Right ventricle myocardium superior (tissue), 1 donor: ENCODE data around the gene PREX1. TPM values are rescaled to one million over a fixed set of nuclear protein-coding genes. Genes with fewer than 3 reads are reported as not detected.
A peak's percentile ranks its signal among the peaks of the same experiment; 100 is the strongest.
"Not testable (repeated sequence)": the region's sequence is repeated elsewhere in the genome, so short reads cannot be mapped to it uniquely, and the experiment has no call there.

Experiments
- ATAC-seq: fragments of 200-7000 bp; cut with Tn5 transposase; one replicate; pipeline ENCODE4 v1.9.1; 2020; ENCODE audit warnings: mild to moderate bottlenecking; ENCODE audit not compliant: poor library complexity
- DNase-seq: peaks from one replicate; pipeline ENCODE4 v3.0.0-alpha.2; 2020
- intact Hi-C: fragments of 100-400 bp; cut with DNase I; formaldehyde crosslinking; loops from one replicate; pipeline ENCODE4 v1.11.2; 2022
- total RNA-seq: library from RNA; stranded (reverse); fragmentation: NEBNext Ultra II Directional; extraction: Animal tissue kit (Norgen Biotek cat#: 25700); gene quantifications from one replicate; pipeline ENCODE4 v1.2.1, GENCODE V29; 2021
- donor health status: DM: no; HTN: yes; CAD: no; lungs with severe emphysema.

The PREX1 gene
- total RNA-seq, 1 donor from 2014 or later, result 10.3 TPM

GRCh38 chr20:48605364-48606171 is 222.2 kb downstream of the PREX1 start:
- DNase-seq (no peak), ATAC-seq (no peak)
- intact Hi-C loops, result no loop called here

- intact Hi-C loops, result no loop called here
- no peak for DNase-seq
- ATAC-seq, result no peak
Measured at GRCh38 chr20:48604936-48605335, 222.9 kb downstream of the PREX1 start.

GRCh38 chr20:48604426-48604825 is 223.4 kb downstream of the PREX1 start:
- DNase-seq, result no peak
- ATAC-seq, result no peak
- intact Hi-C loops, result no loop called here

- intact Hi-C loops, result no loop called here
- no peak for DNase-seq
- no peak for ATAC-seq
Measured at GRCh38 chr20:48603819-48604405, 223.9 kb downstream of the PREX1 start.

GRCh38 chr20:48603116-48603818 is 224.5 kb downstream of the PREX1 start:
- DNase-seq, result no peak
- intact Hi-C loops, result no loop called here
- ATAC-seq, result no peak

GRCh38 chr20:48601798-48602197 is 226.0 kb downstream of the PREX1 start:
- DNase-seq (no peak), ATAC-seq (no peak)
- intact Hi-C loops, result no loop called here

GRCh38 chr20:48600470-48600945 is 227.3 kb downstream of the PREX1 start:
- ATAC-seq (no peak), DNase-seq (no peak)
- intact Hi-C loops, result no loop called here

GRCh38 chr20:48599748-48600469 is 227.9 kb downstream of the PREX1 start:
- no peak for ATAC-seq
- peak; percentile 8 for DNase-seq
- intact Hi-C loops, result no loop called here

GRCh38 chr20:48599106-48599747 is 228.6 kb downstream of the PREX1 start:
- DNase-seq, result peak; percentile 9
- ATAC-seq, result no peak
- intact Hi-C loops, result no loop called here

GRCh38 chr20:48598303-48598941 is 229.4 kb downstream of the PREX1 start:
- intact Hi-C loops, ATAC-seq: not testable (repeated sequence)
- DNase-seq, result peak; percentile 6

- DNase-seq, result no peak
- intact Hi-C loops, result no loop called here
- no peak for ATAC-seq
Measured at GRCh38 chr20:48597521-48598302, 230.1 kb downstream of the PREX1 start.

GRCh38 chr20:48596334-48596898 is 231.4 kb downstream of the PREX1 start:
- DNase-seq, result no peak
- intact Hi-C loops, result no loop called here
- no peak for ATAC-seq

- no peak for ATAC-seq
- intact Hi-C loops, result no loop called here
- no peak for DNase-seq
Measured at GRCh38 chr20:48595495-48596333, 232.1 kb downstream of the PREX1 start.

- ATAC-seq, result no peak
Measured at GRCh38 chr20:48594533-48594932, 233.3 kb downstream of the PREX1 start.

GRCh38 chr20:48592107-48592940 is 235.5 kb downstream of the PREX1 start:
- intact Hi-C loops, result no loop called here
- no peak for ATAC-seq
- no peak for DNase-seq

More at GRCh38 chr20:48594533-48594932, 233.3 kb downstream of the PREX1 start:
- intact Hi-C loops, result no loop called here
- DNase-seq, result no peak
